HG02938 (cell line): ENCODE measurements around the gene CNKSR3.

ENCODE experiments used
- ATAC-seq: cut with Tn5 transposase; IDR thresholded peaks from one replicate; pipeline ENCODE4 v1.9.1; 2021; ENCODE audit warnings: mild to moderate bottlenecking, moderate library complexity; ENCODE audit not compliant: unreplicated experiment

CNKSR3 gene

DNA sequence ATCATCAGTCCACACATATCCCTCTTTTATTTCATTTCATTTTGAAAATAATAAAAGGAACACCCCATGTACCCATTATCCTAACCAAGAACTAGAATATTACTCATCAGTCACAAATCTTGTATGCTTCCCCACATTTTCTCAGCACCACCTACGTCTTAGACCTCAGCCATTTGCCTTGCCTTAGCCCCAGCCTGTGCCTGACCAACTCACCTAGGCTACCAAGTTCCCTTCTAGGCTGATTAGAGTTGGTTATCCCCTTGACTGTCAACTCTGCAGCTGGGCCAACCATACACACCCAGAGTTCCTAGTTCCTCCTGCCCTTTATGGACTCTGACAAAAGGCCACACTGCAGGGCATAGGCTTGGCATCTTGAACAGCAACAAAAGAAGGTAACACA lies 120.5 kb downstream of the CNKSR3 start:
- no peak for ATAC-seq

DNA sequence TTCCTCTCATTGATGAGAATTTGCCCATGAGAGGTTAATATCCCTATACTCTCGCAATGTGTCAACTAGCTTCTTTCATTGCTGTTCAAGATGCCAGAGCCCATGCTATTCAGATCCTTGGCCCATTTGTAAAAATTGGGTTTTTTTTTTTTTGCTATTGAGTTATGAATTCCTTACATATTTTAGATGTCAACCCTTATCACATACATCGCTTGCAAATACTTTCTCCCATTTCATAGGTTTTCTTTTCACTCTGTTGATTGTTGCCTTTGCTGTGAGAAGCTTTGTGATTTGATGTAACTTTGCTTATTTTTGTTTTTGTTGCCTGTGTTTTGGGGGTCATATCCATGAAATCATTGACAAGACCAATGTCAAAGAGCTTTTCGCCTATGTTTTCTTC lies 121.7 kb downstream of the CNKSR3 start:
- ATAC-seq = no peak

DNA sequence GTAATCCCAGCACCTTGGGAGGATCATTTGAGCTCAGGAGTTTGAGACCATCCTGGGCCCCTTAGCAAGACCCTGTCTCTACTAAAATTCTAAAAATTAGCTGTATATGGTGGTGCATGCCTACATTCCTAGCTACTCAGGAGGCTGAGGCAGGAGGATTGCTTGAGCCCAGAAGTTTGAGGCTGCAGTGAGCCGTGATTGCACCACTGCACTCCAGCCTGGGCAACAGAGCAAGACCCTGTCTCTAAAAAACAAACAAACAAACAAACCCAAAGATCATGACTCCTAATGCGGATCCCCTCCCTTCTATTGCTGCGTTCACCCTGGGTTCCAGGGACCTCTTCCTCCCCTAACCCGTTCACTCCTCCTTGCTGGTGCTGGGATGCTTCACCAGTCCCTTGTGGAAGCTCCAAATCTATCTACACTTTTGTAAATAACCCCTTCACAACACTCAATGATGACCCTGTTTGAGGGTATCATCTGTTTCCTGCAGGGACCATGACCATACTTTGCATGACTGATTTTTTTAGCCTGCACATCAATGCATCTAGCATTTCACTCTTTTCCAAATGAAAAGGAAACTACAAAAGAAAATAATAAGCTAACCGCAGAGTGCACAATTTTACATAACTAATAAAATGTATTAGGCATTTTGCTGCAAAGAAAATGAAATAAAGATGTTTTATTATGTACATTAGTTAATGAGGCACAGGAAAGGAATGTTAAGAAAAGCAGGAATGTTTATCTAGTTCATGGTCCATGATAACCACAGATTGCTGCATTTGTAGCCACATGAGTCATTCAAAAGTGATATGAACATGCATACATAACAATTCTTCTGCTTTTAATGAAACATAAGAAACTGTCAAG lies 123.4 kb downstream of the CNKSR3 start:
- ATAC-seq = no peak

DNA sequence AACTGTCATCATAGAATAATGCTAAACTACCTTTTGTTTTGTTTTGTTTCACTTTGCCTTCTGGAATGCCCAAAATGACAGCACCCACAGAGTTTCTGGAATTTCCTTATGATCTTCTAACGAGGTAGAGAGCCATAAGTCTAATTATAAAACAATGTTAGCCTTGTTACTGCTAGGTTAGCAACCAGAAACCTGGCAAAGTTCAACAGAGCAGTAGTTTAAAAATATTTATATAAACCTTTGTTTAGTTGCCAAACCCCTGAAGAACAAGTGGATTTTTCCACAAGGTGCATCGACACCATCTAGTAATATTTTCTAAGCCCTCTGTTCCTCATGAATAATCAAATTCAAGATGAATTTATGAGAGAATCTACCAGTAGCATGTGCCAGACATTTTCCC lies 126.3 kb downstream of the CNKSR3 start:
- ATAC-seq = no peak

DNA sequence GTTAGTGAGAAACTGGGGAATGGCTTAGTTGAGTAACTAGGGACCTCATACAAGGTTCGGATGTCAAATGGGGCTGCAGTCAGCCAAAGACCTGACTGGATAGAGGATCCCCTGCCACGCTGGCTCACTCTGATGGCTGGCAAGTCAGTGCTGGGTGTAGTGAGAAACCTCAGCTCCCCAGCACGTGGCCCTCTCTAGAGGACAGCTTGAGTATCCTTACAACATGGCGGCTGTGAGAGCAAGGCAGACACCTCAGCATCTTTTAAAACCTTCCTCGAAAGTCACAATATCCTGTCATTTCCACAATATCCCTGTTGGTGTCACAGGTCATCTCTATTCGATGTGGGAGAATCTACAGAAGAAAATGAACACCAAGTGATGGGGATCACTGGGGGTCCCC lies 127.2 kb downstream of the CNKSR3 start:
- no peak for ATAC-seq

DNA sequence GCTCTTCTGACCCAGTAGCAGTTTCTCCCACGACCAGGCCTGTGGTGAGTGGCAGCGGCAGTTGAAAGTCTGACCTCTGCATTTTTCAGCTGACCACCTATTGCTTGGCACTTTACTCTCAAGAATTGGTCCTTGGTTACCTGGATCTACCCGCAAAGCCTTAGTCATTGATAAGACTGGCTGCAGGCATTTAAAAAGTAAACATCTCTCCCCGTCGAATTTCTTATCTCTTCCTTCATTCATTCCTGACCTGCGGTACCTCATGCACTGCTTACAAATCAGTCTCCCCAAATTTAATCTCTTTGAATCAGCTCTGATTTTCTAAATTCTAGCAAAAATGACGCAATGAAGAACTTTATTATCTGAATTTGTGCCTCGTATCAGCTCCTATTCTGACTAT lies 127.7 kb downstream of the CNKSR3 start:
- ATAC-seq = no peak

DNA sequence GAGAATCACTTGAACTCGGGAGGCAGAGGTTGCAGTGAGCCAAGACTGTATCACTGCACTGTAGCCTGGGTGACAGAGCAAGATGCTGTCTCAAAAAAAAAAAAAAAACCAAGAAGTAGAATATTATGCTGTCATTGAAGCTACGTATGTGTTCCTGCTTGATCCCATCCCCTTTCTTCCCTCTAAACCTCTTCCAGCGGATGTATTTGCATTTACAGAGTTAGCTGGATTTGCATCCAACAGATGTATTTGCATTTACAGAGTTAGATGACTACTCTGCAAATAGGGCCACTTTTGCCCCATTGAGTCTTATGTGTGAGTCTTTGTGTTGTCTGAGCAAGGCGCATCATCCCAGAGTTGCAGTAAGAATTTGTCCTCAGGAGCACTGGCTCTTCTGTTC lies 128.9 kb downstream of the CNKSR3 start:
- no peak for ATAC-seq

DNA sequence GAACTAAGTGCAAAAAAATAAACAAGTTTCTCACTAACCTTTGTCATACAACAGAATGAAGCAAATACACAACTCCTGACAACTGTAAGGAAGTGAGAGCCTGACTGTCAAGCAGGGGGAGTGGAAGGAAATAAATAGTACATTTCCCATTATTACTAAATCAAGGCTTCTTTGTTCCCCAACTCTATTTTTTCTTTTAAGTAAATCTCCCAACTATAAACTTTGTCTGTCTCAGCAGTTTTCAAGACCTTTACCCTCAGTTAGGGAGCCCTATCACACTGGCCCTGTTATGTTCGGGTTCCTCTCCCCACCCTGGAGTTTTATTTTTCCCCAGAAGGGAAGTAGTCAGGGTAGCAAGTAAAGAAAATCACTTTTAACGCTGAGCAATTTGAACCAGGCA lies 129.7 kb downstream of the CNKSR3 start:
- no peak for ATAC-seq

DNA sequence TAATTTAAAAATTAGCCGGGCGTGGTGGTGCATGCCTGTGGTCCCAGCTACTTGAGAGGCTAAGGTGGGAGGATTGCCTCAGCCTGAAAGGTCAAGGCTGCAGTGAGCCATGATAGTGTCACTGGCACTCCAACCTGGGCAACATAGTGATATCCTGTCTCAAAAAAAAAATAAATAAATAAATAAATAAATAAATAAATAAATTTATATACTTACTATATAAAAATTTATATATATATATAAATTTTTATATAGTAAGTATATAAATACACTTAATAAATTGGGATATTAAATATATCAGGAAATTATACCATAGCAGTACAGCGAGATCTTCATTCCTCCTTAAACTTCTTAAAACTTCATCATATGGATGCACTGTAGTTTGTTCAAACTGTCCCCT lies 130.9 kb downstream of the CNKSR3 start:
- no peak for ATAC-seq

DNA sequence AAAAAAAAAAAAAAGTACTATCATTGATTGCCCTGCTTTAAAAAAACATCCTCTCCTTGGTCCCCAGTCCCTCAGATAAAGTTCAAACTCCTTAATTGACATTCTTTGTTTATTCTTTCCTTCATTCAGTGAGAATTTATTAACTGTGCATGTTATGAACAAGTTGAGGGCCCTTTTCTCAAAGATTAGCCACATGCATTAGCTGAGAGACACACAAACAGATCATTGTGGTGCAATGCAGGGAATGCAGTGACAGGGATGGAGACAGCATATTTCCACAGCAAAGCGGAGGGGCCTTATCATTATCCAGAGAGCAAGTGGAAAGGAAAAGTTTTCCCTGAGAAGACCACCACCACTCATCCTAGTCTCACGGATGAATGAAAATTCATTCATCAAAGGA lies 132.0 kb downstream of the CNKSR3 start:
- ATAC-seq = no peak

DNA sequence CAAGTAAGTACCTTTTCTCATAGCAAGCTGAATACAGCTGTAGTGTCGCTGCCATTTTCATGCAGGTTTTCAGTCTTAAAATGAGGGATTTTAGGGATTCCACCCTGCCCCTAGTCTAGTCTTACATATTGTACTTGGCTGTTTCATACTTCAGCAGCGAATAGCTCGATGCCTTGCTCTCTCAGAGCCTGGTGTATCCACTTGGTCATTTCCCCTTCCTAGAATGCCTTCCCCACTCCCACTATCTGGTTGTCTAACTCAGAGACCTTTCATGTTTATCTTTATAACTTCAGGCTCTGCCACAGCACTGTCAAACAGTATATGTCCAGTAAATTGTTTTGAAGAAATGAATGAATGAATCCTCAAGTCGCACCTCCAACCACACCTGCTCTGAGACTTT lies 132.8 kb downstream of the CNKSR3 start:
- ATAC-seq = no peak

DNA sequence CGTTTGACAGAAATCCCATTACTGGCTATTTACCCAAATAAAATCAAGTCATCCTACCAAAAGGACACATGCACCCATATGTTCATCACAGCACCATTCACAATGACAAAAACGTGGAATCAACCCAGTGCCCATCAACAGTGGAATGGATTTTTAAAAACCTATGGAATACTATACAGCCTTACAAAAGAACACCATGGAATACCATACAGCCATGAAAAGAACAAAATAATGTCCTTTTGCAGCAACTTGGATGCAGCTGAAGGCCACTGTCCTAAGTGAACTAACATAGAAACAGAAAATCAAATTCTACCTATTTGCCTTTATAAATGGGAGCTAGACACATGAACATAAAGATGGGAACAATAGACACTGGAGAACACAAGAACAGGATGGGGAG lies 136.5 kb downstream of the CNKSR3 start:
- no peak for ATAC-seq

DNA sequence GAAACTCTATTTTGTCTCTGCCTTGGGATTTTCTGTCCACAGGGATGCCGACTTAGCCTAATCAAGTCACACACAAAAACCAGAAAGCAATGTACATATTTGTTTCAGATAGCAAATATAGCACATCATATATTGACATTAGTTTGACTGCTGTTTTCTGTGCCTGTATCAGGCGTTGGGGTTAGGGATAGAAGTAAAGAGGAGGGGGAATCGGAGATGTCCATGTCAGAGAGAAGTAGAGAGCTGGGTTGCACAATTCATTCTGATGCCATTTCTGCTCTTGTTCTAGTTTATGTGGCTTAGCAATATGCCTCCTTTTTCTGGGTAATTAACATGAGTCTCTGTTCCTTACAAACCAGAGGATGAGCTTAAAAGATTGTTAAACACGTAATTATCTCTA lies 139.2 kb downstream of the CNKSR3 start:
- ATAC-seq = no peak

DNA sequence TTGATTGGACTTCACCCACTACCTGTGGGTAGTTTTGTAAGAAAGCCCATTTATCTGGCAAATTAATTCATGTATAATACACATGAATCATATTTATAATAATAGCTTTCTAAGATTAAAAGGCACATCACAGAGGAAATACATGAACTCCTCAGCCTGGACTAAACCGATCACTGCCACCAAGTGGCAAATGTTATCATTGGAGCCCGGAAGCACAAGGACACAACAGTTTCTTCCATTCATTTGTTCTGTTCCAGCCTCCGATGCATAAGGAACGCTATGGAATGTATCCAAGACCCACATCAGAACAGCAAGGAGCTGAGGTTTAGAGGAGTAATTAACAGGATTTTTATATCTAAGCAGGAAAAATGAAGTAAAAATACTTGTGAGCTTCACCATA lies 139.9 kb downstream of the CNKSR3 start:
- peak; percentile 71 for ATAC-seq

DNA sequence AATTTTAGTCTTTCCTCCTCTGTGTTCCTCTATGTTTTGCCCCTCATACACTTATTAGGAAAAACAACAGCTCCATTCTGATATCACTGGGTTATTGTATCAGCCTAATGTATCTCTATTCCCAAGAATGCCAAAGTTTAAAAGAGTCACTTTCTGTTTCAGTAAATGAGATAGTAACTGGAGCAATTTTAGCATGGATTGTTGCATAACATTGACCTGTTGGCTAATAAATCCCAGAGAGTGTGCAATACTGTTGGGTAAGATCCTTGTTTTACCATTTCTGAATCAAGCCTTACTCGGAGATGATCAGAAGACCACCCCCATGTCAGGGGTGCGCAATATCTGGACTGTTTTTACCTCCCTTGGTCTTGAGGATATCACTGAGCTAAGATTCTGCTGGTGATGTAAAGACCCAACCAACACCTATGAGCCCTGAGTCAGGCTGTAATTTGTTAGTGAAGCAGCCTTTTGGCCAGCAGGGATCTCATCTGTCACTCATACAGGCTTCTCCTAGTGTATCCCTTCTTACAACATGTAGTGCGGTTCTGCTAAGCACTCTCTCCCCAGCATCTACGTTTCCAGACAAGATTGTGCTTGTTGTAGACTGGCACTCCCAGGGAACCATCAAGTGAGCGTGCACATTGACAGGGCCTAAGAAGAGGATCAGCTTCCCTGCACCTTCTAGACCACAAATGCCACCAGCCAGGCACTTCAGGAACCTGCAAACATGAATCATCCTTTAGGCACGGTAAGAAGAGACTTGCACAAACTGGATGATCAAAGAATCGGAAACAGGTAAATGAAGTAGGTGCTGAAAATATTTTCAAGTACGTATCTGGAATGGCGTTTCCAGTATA lies 142.4 kb downstream of the CNKSR3 start:
- no peak for ATAC-seq

DNA sequence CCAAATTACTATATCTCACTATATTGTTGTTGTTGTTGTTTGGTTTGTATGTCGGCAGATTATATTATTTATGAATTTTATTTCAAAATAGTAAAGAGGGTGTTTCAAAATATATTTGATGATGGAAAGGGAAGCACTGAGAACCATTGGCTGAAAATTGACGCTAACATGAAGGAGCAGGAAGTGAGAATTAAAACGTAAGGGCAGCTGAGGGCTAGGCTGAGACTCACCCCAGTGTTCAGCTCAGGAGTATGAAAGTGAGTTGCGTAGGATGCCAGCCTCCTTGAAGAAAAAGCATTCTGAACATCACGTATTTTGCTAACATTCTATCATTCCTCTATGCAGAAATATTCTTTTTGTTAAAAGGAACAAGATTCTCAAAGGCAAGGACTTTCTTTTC lies 143.1 kb downstream of the CNKSR3 start:
- no peak for ATAC-seq

DNA sequence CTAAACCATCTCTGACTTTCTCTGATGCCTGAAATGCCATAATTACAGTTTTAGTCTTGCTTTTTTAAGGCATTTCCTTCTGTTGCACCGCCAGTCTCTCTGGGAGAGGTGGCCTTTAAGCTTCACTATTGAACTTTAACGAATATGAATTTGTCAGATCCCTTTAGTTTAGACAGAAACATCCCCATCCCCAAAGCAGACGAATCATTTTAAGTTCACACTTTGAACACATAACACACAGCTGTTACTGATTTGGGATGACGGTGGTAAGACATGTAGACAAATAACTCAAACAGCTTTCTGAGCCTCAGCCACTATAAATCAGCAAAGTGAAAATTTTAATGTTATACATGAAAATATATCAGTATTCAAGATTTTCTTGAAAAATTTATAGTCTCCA lies 146.7 kb downstream of the CNKSR3 start:
- ATAC-seq = no peak

DNA sequence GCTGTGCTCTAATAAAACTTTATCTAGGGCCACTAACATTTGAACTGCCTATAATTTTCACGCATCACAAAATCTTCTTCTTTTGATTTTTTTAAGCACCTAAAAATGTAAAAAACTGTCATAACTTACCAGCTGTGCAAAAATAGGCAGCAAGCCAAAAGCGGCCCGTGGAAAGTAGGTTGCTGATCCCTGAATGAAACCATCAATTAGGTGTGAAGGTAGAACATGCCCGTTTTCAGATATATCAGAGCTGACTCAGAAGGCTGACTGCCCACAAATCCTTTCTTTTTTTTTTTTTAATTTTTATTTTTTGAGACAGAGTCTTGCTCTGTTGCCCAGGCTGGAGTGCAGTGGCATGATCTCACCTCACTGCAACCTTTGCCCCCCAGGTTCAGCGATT lies 149.0 kb downstream of the CNKSR3 start:
- ATAC-seq = no peak

DNA sequence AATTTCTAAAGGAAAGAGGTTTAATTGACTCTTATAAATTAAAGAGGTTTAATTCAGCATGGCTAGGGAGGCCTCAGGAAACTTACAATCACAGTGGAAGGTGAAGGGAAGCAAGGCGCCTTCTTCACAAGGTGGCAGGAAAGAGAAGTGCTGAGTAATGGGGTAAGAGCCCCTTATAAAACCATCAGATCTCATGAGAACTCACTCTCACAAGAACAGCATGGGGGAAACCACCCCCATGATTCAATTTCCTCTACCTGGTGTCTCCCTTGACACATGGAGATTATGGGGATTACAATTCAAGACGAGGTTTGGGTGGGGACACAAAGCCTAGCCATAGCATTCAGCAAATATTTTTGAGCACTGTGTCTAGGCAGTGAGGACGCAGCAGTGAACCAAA lies 150.0 kb downstream of the CNKSR3 start:
- no peak for ATAC-seq

DNA sequence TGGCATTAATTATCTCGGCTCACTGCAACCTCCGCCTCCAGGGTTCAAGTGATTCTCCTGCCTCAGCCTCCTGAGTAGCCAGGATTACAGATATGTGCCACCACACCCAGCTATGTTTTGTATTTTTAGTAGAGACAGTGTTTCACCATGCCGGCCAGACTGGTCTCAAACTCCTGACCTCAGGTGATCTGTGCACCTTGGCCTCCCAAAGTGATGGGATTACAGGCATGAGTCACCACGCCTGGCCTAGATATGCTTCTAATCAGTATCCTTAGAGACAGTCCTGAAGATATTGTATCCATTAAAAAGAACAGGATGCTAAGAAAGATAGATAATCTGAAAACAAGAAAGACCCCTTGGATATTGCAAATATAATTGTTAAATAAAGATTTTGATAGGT lies 150.8 kb downstream of the CNKSR3 start:
- ATAC-seq = no peak

DNA sequence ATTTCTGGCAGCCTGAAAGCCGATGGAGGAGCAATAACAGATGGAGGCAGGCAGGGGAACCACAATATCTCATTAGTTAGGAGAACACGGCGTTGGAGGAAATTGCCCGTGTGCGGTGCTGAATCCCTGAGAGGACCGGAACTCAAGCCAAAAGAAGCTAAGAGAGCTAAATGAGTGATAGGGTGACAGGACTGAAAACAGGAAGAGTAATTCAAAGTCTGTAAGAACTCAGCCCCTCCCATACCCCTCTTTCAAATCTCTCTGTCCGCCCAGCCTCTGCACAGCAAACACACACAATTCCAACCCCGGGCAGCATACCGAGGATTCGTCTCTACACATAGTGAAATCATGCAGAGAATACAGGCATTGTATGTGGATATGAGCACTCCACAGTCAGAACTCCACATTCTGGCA lies 151.3 kb downstream of the CNKSR3 start:
- no peak for ATAC-seq

DNA sequence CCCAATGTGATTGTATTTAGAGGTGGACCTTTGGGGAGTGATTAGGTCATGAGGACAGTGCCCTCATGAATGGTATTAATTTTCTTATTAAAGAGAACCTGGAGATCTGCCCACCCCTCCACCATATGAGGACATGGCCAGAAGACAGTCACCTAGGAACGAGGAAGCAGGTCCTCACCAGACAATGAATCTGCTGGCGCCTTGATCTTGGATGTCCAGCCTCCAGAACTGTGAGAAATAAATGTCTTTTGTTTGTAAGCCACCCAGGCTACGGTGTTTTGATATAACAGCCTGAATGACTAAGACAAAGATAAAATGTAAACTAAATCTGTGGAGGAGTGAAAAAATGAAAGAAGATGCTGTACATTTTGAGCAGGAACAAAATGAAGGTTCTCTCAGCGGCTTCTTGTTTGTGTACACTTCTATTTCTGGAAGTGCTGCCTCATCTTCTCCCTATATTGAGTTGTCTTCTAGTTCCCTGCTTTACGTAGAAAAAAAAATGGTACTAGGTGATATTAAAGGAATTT lies 152.4 kb downstream of the CNKSR3 start:
- no peak for ATAC-seq
